Cardiac muscle cell (in vitro differentiated cells and primary cell): ENCODE measurements around the gene USF2. TPM values are rescaled to one million over a fixed set of nuclear protein-coding genes. Genes with fewer than 3 reads are reported as not detected.

Source experiments
- DNase-seq, 2 donors: peaks; one replicate each; pipeline versions ENCODE4 v3.0.0 to v3.0.0-alpha.2; 2010 to 2017; ENCODE audit warnings: low read depth in 1 of 2, low spot score in 1 of 2
- H3K27ac ChIP-seq: fragments of 200-600 bp; sonication (generic); 2 replicates; pipeline ENCODE4 v1.5.1; 2016
- H3K27me3 ChIP-seq: fragments of 200-600 bp; sonication (generic); 2 replicates; pipeline ENCODE4 v1.6.0; 2016; ENCODE audit warnings: control low read depth
- H3K36me3 ChIP-seq: fragments of 200-600 bp; sonication (generic); 2 replicates; pipeline ENCODE4 v1.5.1; 2016; ENCODE audit warnings: control low read depth
- H3K4me1 ChIP-seq: fragments of 200-600 bp; sonication (generic); 2 replicates; pipeline ENCODE4 v1.8.1; 2017; ENCODE audit warnings: low read depth, mild to moderate bottlenecking, mixed run types
- H3K4me3 ChIP-seq: fragments of 200-600 bp; sonication (generic); 2 replicates; pipeline ENCODE4 v1.5.1; 2016; ENCODE audit warnings: mild to moderate bottlenecking
- H3K9me3 ChIP-seq: fragments of 200-600 bp; sonication (generic); 2 replicates; pipeline ENCODE4 v1.5.1; 2017; ENCODE audit warnings: low read depth, mild to moderate bottlenecking, control low read depth
- CTCF ChIP-seq: IDR thresholded peaks from 2 replicates; pipeline ENCODE4 v1.5.1; 2012; ENCODE audit warnings: low read depth, mild to moderate bottlenecking, low read length
- polyA plus RNA-seq: library from polyadenylated mRNA; unstranded; fragments of >200 nt; fragmentation: Nextera tagmentation; extraction: Ambion mirVana; gene quantifications from 2 replicates; pipeline ENCODE4 v1.2.1, GENCODE V29; 2016
- total RNA-seq: library from RNA; depleted of rRNA; stranded (reverse); fragments of >200 nt; gene quantifications from 2 replicates; pipeline ENCODE4 v1.2.3, GENCODE V29; 2016

The USF2 gene
- total and polyA plus RNA-seq, 2 experiments from 2014 or later: 31.7 to 235 TPM

GRCh38 chr19:35249146-35249847, 19.5 kb upstream of the USF2 start:
- no peak for DNase-seq
- H3K9me3 ChIP-seq: no peaks in the 10 kb centered on the region

GRCh38 chr19:35249848-35250711, 18.7 kb upstream of the USF2 start:
- Histone ChIP-seq H3K27me3 (no peaks in the 10 kb centered on the region), H3K4me3 (peak overlapping the region; percentile 81), H3K9me3 (no peaks in the 10 kb centered on the region), H3K36me3 (peaks cover 7% of the 10 kb centered on the region), H3K27ac (no peak overlapping the region), H3K4me1 (peaks cover 3% of the 10 kb centered on the region)
- no peak for DNase-seq
- no peak for TF ChIP-seq CTCF

More at GRCh38 chr19:35249146-35249847, 19.5 kb upstream of the USF2 start:
- no peak for TF ChIP-seq CTCF
- peak overlapping the region; percentile 99 for H3K27ac ChIP-seq
- H3K27me3 ChIP-seq: no peaks in the 10 kb centered on the region
- H3K4me3 ChIP-seq: peak overlapping the region; percentile 81
- peaks cover 3% of the 10 kb centered on the region for H3K4me1 ChIP-seq
- H3K36me3 ChIP-seq: peaks cover 7% of the 10 kb centered on the region

GRCh38 chr19:35251456-35251855, 17.3 kb upstream of the USF2 start:
- no peak for TF ChIP-seq CTCF
- peaks cover 7% of the 10 kb centered on the region for H3K36me3 ChIP-seq
- no peaks in the 10 kb centered on the region for H3K27me3 ChIP-seq
- H3K4me1 ChIP-seq: peaks cover 3% of the 10 kb centered on the region
- no peak overlapping the region for H3K27ac ChIP-seq
- H3K4me3 ChIP-seq: no peak overlapping the region
- no peaks in the 10 kb centered on the region for H3K9me3 ChIP-seq
- DNase-seq: no peak

GRCh38 chr19:35253316-35254286, 15.2 kb upstream of the USF2 start:
- H3K36me3 ChIP-seq: peaks cover 7% of the 10 kb centered on the region
- H3K9me3 ChIP-seq: no peaks in the 10 kb centered on the region
- no peaks in the 10 kb centered on the region for H3K4me1 ChIP-seq
- no peak for TF ChIP-seq CTCF
- H3K27me3 ChIP-seq: no peaks in the 10 kb centered on the region
- no peak overlapping the region for H3K27ac ChIP-seq
- DNase-seq: no peak
- H3K4me3 ChIP-seq: no peak overlapping the region
